ENCODE results near the gene PHACTR3. TPM values are rescaled to one million over a fixed set of nuclear protein-coding genes. Genes with fewer than 3 reads are reported as not detected.

Gene PHACTR3
- total and polyA plus RNA-seq, 2 donors (not counting 1 experiment from before 2014, with no cell fraction given), result not detected

DNA sequence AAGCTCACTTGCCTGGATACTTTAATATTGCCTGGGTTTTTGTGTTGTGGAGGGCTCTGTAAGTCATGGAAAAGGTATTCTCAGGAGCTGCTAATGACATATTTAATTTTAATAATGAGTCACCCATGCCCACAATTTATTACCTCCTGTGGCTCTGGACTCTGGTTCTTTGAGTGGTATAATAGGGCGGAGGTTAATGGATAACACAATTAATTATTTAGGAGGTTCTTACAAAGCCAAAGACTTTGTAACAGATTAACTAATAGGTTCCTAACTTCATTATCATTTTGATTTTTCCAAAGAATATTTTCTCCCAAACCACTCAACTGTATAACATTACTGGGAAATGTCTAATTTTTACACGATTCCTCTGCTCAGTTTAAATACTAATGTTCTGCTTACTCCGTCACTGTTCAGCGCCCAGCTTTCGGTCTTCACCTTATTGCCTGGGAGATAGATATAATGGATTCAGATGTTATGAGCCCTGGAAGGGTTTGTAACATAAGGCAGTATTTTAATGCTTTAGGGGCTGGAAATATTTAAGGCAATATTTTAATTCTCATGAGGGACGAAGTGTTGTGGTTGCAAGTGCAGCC, 29.4 kb downstream of the PHACTR3 start:
- Histone ChIP-seq H3K9ac (ENCODE audit: insufficient read depth, low read length) (no peak overlapping the region), H3K4me3 (replicated peaks in 1 of 4; ENCODE audit: control extremely low read depth in 1 of 4, insufficient read depth in 1 of 4, low read depth in 3 of 4, low read length in 4 of 4) (no peak overlapping the region), H3K27me3 (ENCODE audit: control insufficient read depth, insufficient read depth, low read length) (no peaks in the 10 kb centered on the region), H3K27ac (ENCODE audit: insufficient read depth, low read length) (no peak overlapping the region), H3K9me3 (ENCODE audit: control insufficient read depth, insufficient read depth, low read depth, low read length) (no peaks in the 10 kb centered on the region), H3K4me2 (ENCODE audit: extremely low read depth, insufficient read depth, low read length) (no peak overlapping the region), H3K36me3 (ENCODE audit: control insufficient read depth, insufficient read depth, low read length) (no peaks in the 10 kb centered on the region), H4K20me1 (ENCODE audit: control insufficient read depth, extremely low read depth, insufficient read depth, low read length) (no peaks in the 10 kb centered on the region), H2AFZ (ENCODE audit: low read length) (no peak overlapping the region), H3K4me1 (ENCODE audit: control insufficient read depth, extremely low read depth, insufficient read depth, low read length) (no peaks in the 10 kb centered on the region), H3K79me2 (ENCODE audit: control insufficient read depth, insufficient read depth, low read length) (no peaks in the 10 kb centered on the region)
- TF ChIP-seq CTCF (conservative IDR thresholded peaks at IDR 0.05 in 1 of 2, IDR thresholded peaks at IDR 0.05 in 1 of 2; ENCODE audit: low read depth in 1 of 2, low read length in 2 of 2) (no peak), EZH2 (IDR thresholded peaks at IDR 0.05; ENCODE audit: low read length, missing control alignments) (no peak)
- DNase-seq (ENCODE audit: low read depth in 2 of 2), result no peak

- H4K20me1 ChIP-seq (ENCODE audit: control insufficient read depth, extremely low read depth, insufficient read depth, low read length), result no peaks in the 10 kb centered on the region
- H3K9me3 ChIP-seq (ENCODE audit: control insufficient read depth, insufficient read depth, low read depth, low read length), result no peaks in the 10 kb centered on the region
- no peaks in the 10 kb centered on the region for H3K4me1 ChIP-seq (ENCODE audit: control insufficient read depth, extremely low read depth, insufficient read depth, low read length)
- no peak for TF ChIP-seq EZH2 (IDR thresholded peaks at IDR 0.05; ENCODE audit: low read length, missing control alignments)
- TF ChIP-seq CTCF (conservative IDR thresholded peaks at IDR 0.05 in 1 of 2, IDR thresholded peaks at IDR 0.05 in 1 of 2; ENCODE audit: low read depth in 1 of 2, low read length in 2 of 2), result no peak
- H3K27ac ChIP-seq (ENCODE audit: insufficient read depth, low read length), result no peak overlapping the region
- no peak overlapping the region for H3K9ac ChIP-seq (ENCODE audit: insufficient read depth, low read length)
- H2AFZ ChIP-seq (ENCODE audit: low read length), result no peak overlapping the region
- H3K36me3 ChIP-seq (ENCODE audit: control insufficient read depth, insufficient read depth, low read length), result no peaks in the 10 kb centered on the region
- H3K79me2 ChIP-seq (ENCODE audit: control insufficient read depth, insufficient read depth, low read length), result no peaks in the 10 kb centered on the region
- H3K4me3 ChIP-seq (replicated peaks in 1 of 4; ENCODE audit: control extremely low read depth in 1 of 4, insufficient read depth in 1 of 4, low read depth in 3 of 4, low read length in 4 of 4), result no peak overlapping the region
- no peaks in the 10 kb centered on the region for H3K27me3 ChIP-seq (ENCODE audit: control insufficient read depth, insufficient read depth, low read length)
- H3K4me2 ChIP-seq (ENCODE audit: extremely low read depth, insufficient read depth, low read length), result no peak overlapping the region
- no peak for DNase-seq (ENCODE audit: low read depth in 2 of 2)
Observed at GRCh38 chr20:59634435-59635005, 30.2 kb downstream of the PHACTR3 start.

GRCh38 chr20:59636766-59637370, 32.5 kb downstream of the PHACTR3 start:
- H3K9me3 ChIP-seq (ENCODE audit: control insufficient read depth, insufficient read depth, low read depth, low read length), result no peaks in the 10 kb centered on the region
- H3K9ac ChIP-seq (ENCODE audit: insufficient read depth, low read length), result no peak overlapping the region
- no peaks in the 10 kb centered on the region for H3K4me1 ChIP-seq (ENCODE audit: control insufficient read depth, extremely low read depth, insufficient read depth, low read length)
- no peak for TF ChIP-seq CTCF (conservative IDR thresholded peaks at IDR 0.05 in 1 of 2, IDR thresholded peaks at IDR 0.05 in 1 of 2; ENCODE audit: low read depth in 1 of 2, low read length in 2 of 2)
- TF ChIP-seq EZH2 (IDR thresholded peaks at IDR 0.05; ENCODE audit: low read length, missing control alignments), result no peak
- no peak for DNase-seq (ENCODE audit: low read depth in 2 of 2)
- H3K79me2 ChIP-seq (ENCODE audit: control insufficient read depth, insufficient read depth, low read length), result no peaks in the 10 kb centered on the region
- H3K4me2 ChIP-seq (ENCODE audit: extremely low read depth, insufficient read depth, low read length), result no peak overlapping the region
- H4K20me1 ChIP-seq (ENCODE audit: control insufficient read depth, extremely low read depth, insufficient read depth, low read length), result no peaks in the 10 kb centered on the region
- H3K27ac ChIP-seq (ENCODE audit: insufficient read depth, low read length), result no peak overlapping the region
- H3K36me3 ChIP-seq (ENCODE audit: control insufficient read depth, insufficient read depth, low read length), result no peaks in the 10 kb centered on the region
- no peak overlapping the region for H2AFZ ChIP-seq (ENCODE audit: low read length)
- H3K4me3 ChIP-seq (replicated peaks in 1 of 4; ENCODE audit: control extremely low read depth in 1 of 4, insufficient read depth in 1 of 4, low read depth in 3 of 4, low read length in 4 of 4), result no peak overlapping the region
- no peaks in the 10 kb centered on the region for H3K27me3 ChIP-seq (ENCODE audit: control insufficient read depth, insufficient read depth, low read length)
